Panc1 (cell line): ENCODE data around the gene TLE3. TPM values are rescaled to one million over a fixed set of nuclear protein-coding genes. Genes with fewer than 3 reads are reported as not detected.

ENCODE experiments used
- ATAC-seq: fragments of 200-7000 bp; cut with Tn5 transposase; 2 replicates; pipeline ENCODE4 v1.9.1; 2020; ENCODE audit warnings: mild to moderate bottlenecking, moderate library complexity
- BruUV-seq: library from RNA; stranded (reverse); fragments of 400-500 nt; replicated peaks from 2 replicates; lab custom pipeline; 2021; lab: Mats Ljungman, UMichigan
- CTCF ChIA-PET: fragments of 300-600 bp; sonication (Branson Sonifier 250); formaldehyde crosslinking; loops from one replicate; lab custom pipeline; 2022; ENCODE audit warnings: antibody characterized with exemption; lab: Charles Lee
- POLR2A ChIA-PET: fragments of 300-600 bp; sonication (Branson Sonifier 250); formaldehyde crosslinking; loops from one replicate; lab custom pipeline; 2022; ENCODE audit warnings: antibody characterized with exemption; lab: Charles Lee
- DNase-seq: peaks from one replicate; pipeline ENCODE4 v3.0.0-alpha.2; 2010; ENCODE audit warnings: low read depth, low spot score
- H3K27ac ChIP-seq: 2 replicates; pipeline ENCODE4 v1.5.1; 2011; ENCODE audit warnings: mild to moderate bottlenecking, low read length, inconsistent platforms
- H3K27me3 ChIP-seq: fragments of 200-500 bp; sonication (Bioruptor generic); 2 replicates; pipeline ENCODE4 v1.6.0; 2014; ENCODE audit warnings: low read length, inconsistent platforms; ENCODE audit not compliant: control insufficient read depth, insufficient read depth
- H3K36me3 ChIP-seq: fragments of 200-500 bp; sonication (Bioruptor generic); 2 replicates; pipeline ENCODE4 v1.5.1; 2014; ENCODE audit warnings: inconsistent platforms, mild to moderate bottlenecking, low read length, moderate library complexity; ENCODE audit not compliant: control insufficient read depth, insufficient read depth
- H3K4me1 ChIP-seq: 2 replicates; pipeline ENCODE4 v1.5.1; 2011; ENCODE audit warnings: inconsistent platforms, mild to moderate bottlenecking, low read length, moderate library complexity; ENCODE audit not compliant: control insufficient read depth, insufficient read depth
- H3K4me3 ChIP-seq, 2 experiments: 2 replicates each; pipeline ENCODE4 v1.5.1; 2011 to 2012; ENCODE audit warnings: low read depth in 2 of 2, low read length in 2 of 2, mild to moderate bottlenecking in 2 of 2, inconsistent platforms in 1 of 2, moderate library complexity in 1 of 2
- H3K9me3 ChIP-seq: fragments of 200-500 bp; sonication (Bioruptor generic); 2 replicates; pipeline ENCODE4 v1.5.1; 2014; ENCODE audit warnings: low read depth, mild to moderate bottlenecking, inconsistent platforms, low read length, moderate library complexity; ENCODE audit not compliant: control insufficient read depth, insufficient read depth
- CTCF ChIP-seq: fragments of 450-650 bp; IDR thresholded peaks from 2 replicates; pipeline ENCODE4 v1.5.1; 2017; ENCODE audit warnings: mild to moderate bottlenecking
- POLR2AphosphoS5 ChIP-seq: IDR thresholded peaks from 2 replicates; pipeline ENCODE4 v1.6.1; 2012; ENCODE audit warnings: mild to moderate bottlenecking, low read depth, low read length, moderate library complexity
- REST ChIP-seq, 2 experiments: IDR thresholded peaks; 2 replicates each; pipeline ENCODE4 v1.6.1; 2011 to 2012; ENCODE audit warnings: low read depth in 2 of 2, control low read depth in 1 of 2, low read length in 1 of 2, mild to moderate bottlenecking in 1 of 2, moderate library complexity in 1 of 2; ENCODE audit not compliant: insufficient read depth in 1 of 2
- SIN3A ChIP-seq: IDR thresholded peaks from 2 replicates; pipeline ENCODE4 v1.6.1; 2012; ENCODE audit warnings: low read depth, mild to moderate bottlenecking, low read length, moderate library complexity, borderline replicate concordance; ENCODE audit not compliant: insufficient read depth
- TCF7L2 ChIP-seq: IDR thresholded peaks from 2 replicates; pipeline ENCODE4 v1.6.1; 2011; ENCODE audit warnings: mild to moderate bottlenecking, low read depth, low read length, inconsistent platforms
- in situ Hi-C: cut with HindIII; loops from 2 replicates; pipeline ENCODE4 v1.10.0; 2016; ENCODE audit warnings: low sequenced_read_pairs, low pct_unique_long_range_greater_than_20kb
- intact Hi-C: fragments of 100-400 bp; cut with micrococcal nuclease; formaldehyde crosslinking; loops from one replicate; pipeline ENCODE4 v1.10.0; 2022; ENCODE audit not compliant: unreplicated experiment
- total RNA-seq: library from RNA; stranded (reverse); gene quantifications from one replicate; pipeline ENCODE4 v1.2.1, GENCODE V29; 2021; ENCODE audit not compliant: unreplicated experiment

TLE3 gene
- total RNA-seq, 1 experiment from 2014 or later = 132 TPM

DNA sequence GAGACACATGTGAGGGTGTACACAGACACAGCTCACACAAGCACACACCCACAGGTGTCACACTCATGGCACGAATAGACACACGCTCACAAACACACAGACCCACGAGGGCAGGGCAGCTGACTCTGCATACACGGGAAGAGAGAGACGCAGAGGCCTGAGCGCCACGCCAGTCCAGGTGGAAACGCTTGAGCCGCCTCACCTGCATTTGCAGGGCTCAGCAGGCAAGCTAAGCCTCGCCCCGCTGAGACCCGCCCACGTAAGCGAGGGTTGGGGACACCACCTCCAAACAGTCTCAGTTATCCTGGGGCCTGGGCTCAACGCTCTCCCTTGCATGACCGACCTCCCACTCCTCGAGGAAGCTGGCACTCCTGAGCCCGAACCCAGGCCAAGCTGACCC, 73.2 kb downstream of the TLE3 start:
- no peak overlapping the region for H3K4me3 ChIP-seq
- H3K27me3 ChIP-seq = peaks cover 3% of the 10 kb centered on the region; the same call in 1 of the 2 replicates
- CTCF ChIA-PET = no interaction called here
- TF ChIP-seq REST (IDR thresholded peaks at IDR 0.05; ENCODE audit: insufficient read depth in 1 of 2, low read depth in 2 of 2, low read length in 1 of 2) = no peak
- no peak for TF ChIP-seq TCF7L2
- TF ChIP-seq SIN3A = no peak
- no peak for TF ChIP-seq CTCF
- TF ChIP-seq POLR2AphosphoS5 = no peak
- no peaks in the 10 kb centered on the region for H3K9me3 ChIP-seq
- in situ Hi-C loops (no loop called here), intact Hi-C loops (no loop called here)
- no peaks in the 10 kb centered on the region for H3K36me3 ChIP-seq
- no peak for ATAC-seq
- H3K27ac ChIP-seq = no peak overlapping the region
- no peaks in the 10 kb centered on the region for H3K4me1 ChIP-seq
- DNase-seq = no peak
- POLR2A ChIA-PET = no interaction called here
- BruUV-seq = no TSS peak

- intact Hi-C loops (no loop called here), in situ Hi-C loops (no loop called here)
- no peak for ATAC-seq
- Histone ChIP-seq H3K4me3 (no peak overlapping the region), H3K4me1 (no peaks in the 10 kb centered on the region), H3K36me3 (no peaks in the 10 kb centered on the region), H3K27ac (no peak overlapping the region), H3K27me3 (peaks cover 3% of the 10 kb centered on the region; the same call in 1 of the 2 replicates), H3K9me3 (no peaks in the 10 kb centered on the region)
- CTCF ChIA-PET = interaction anchor here (0.6 to 0.9 kb wide), 2 partner anchors 556 to 666 kb away, joined by 3 read pairs; no protein-coding TSS in a partner anchor
- POLR2A ChIA-PET = no interaction called here
- TF ChIP-seq TCF7L2 (no peak), CTCF (no peak), REST (IDR thresholded peaks at IDR 0.05; ENCODE audit: insufficient read depth in 1 of 2, low read depth in 2 of 2, low read length in 1 of 2) (no peak), SIN3A (no peak), POLR2AphosphoS5 (no peak)
- BruUV-seq = no TSS peak
- no peak for DNase-seq
Observed at GRCh38 chr15:70023769-70024491, 73.8 kb downstream of the TLE3 start.
